ENCODE measurements around the gene TMC3. TPM values are rescaled to one million over a fixed set of nuclear protein-coding genes. Genes with fewer than 3 reads are reported as not detected.

The TMC3 gene
- total RNA-seq, 1 donor from 2014 or later = not detected

- no peaks in the 10 kb centered on the region for H3K9me3 ChIP-seq (replicated peaks)
- H3K27ac ChIP-seq (replicated peaks) = no peak overlapping the region
- peaks cover 30% of the 10 kb centered on the region for H3K4me1 ChIP-seq
- H3K27me3 ChIP-seq (ENCODE audit: low read depth) = no peaks in the 10 kb centered on the region
- peaks cover 34% of the 10 kb centered on the region for H3K36me3 ChIP-seq
- intact Hi-C loops (cut with micrococcal nuclease) = no loop called here
- no peak overlapping the region for H3K4me3 ChIP-seq
- no peak for DNase-seq
- TF ChIP-seq CTCF (IDR thresholded peaks at IDR 0.05; ENCODE audit: borderline replicate concordance) = no peak
Measured at GRCh38 chr15:81310480-81310879, 63.5 kb downstream of the TMC3 start.

- peaks cover 34% of the 10 kb centered on the region for H3K36me3 ChIP-seq
- H3K9me3 ChIP-seq (replicated peaks) = no peaks in the 10 kb centered on the region
- H3K27ac ChIP-seq (replicated peaks) = no peak overlapping the region
- H3K4me3 ChIP-seq = no peak overlapping the region
- intact Hi-C loops (cut with micrococcal nuclease) = no loop called here
- TF ChIP-seq CTCF (IDR thresholded peaks at IDR 0.05; ENCODE audit: borderline replicate concordance) = no peak
- no peak for DNase-seq
- H3K27me3 ChIP-seq (ENCODE audit: low read depth) = no peaks in the 10 kb centered on the region
- H3K4me1 ChIP-seq = peaks cover 30% of the 10 kb centered on the region
Measured at GRCh38 chr15:81309647-81310450, 64.2 kb downstream of the TMC3 start.

- Histone ChIP-seq H3K4me1 (peaks cover 31% of the 10 kb centered on the region), H3K27me3 (ENCODE audit: low read depth) (no peaks in the 10 kb centered on the region), H3K9me3 (replicated peaks) (no peaks in the 10 kb centered on the region), H3K27ac (replicated peaks) (no peak overlapping the region), H3K4me3 (no peak overlapping the region), H3K36me3 (peaks cover 38% of the 10 kb centered on the region)
- no peak for TF ChIP-seq CTCF (IDR thresholded peaks at IDR 0.05; ENCODE audit: borderline replicate concordance)
- intact Hi-C loops (cut with micrococcal nuclease) = no loop called here
- DNase-seq = no peak
Measured at GRCh38 chr15:81308260-81308659, 65.8 kb downstream of the TMC3 start.

GRCh38 chr15:81304226-81304625 is 69.8 kb downstream of the TMC3 start:
- Histone ChIP-seq H3K4me1 (peaks cover 7% of the 10 kb centered on the region), H3K36me3 (peaks cover 49% of the 10 kb centered on the region), H3K4me3 (no peak overlapping the region), H3K27me3 (ENCODE audit: low read depth) (no peaks in the 10 kb centered on the region), H3K9me3 (replicated peaks) (no peaks in the 10 kb centered on the region), H3K27ac (replicated peaks) (peak overlapping the region; percentile 56)
- TF ChIP-seq CTCF (IDR thresholded peaks at IDR 0.05; ENCODE audit: borderline replicate concordance) = no peak
- peak; percentile 40 for DNase-seq
- intact Hi-C loops (cut with micrococcal nuclease) = no loop called here

GRCh38 chr15:81303244-81304225 is 70.5 kb downstream of the TMC3 start:
- peak overlapping the region; percentile 56 for H3K27ac ChIP-seq (replicated peaks)
- H3K36me3 ChIP-seq = peaks cover 42% of the 10 kb centered on the region
- H3K4me1 ChIP-seq = peaks cover 7% of the 10 kb centered on the region
- H3K4me3 ChIP-seq = no peak overlapping the region
- TF ChIP-seq CTCF (IDR thresholded peaks at IDR 0.05; ENCODE audit: borderline replicate concordance) = no peak
- DNase-seq = no peak
- H3K27me3 ChIP-seq (ENCODE audit: low read depth) = no peaks in the 10 kb centered on the region
- intact Hi-C loops (cut with micrococcal nuclease) = no loop called here
- no peaks in the 10 kb centered on the region for H3K9me3 ChIP-seq (replicated peaks)
